ENCODE results near the gene ARHGAP6. TPM values are rescaled to one million over a fixed set of nuclear protein-coding genes. Genes with fewer than 3 reads are reported as not detected.

ARHGAP6 gene
- total RNA-seq, 1 experiment from 2014 or later, result 0.10 TPM

- Histone ChIP-seq H3K27ac (ENCODE audit: low read depth, low read length) (no peak overlapping the region), H3K9me3 (ENCODE audit: control insufficient read depth in 1 of 2, insufficient read depth in 1 of 2, low read depth in 1 of 2, low read length in 2 of 2) (no peaks in the 10 kb centered on the region), H3K79me2 (ENCODE audit: insufficient read depth, low read length) (no peaks in the 10 kb centered on the region), H3K4me2 (ENCODE audit: low read length) (no peak overlapping the region), H3K4me3 (replicated peaks in 1 of 2; ENCODE audit: low read depth in 1 of 2, low read length in 2 of 2) (no peak overlapping the region), H3K4me1 (ENCODE audit: control insufficient read depth in 1 of 2, insufficient read depth in 2 of 2, low read length in 2 of 2) (no peaks in the 10 kb centered on the region), H3K9ac (ENCODE audit: low read length) (no peak overlapping the region), H4K20me1 (ENCODE audit: insufficient read depth) (no peaks in the 10 kb centered on the region), H3K36me3 (ENCODE audit: control insufficient read depth in 1 of 2, insufficient read depth in 2 of 2, low read length in 2 of 2) (no peaks in the 10 kb centered on the region), H3K9me2 (ENCODE audit: insufficient read depth) (no peaks in the 10 kb centered on the region), H3K27me3 (ENCODE audit: insufficient read depth, low read length) (no peaks in the 10 kb centered on the region), H2AFZ (ENCODE audit: low read depth, low read length, poor library complexity, severe bottlenecking) (no peak overlapping the region)
- intact Hi-C loops (cut with micrococcal nuclease), result no loop called here
- ATAC-seq (no peak), DNase-seq (ENCODE audit: low read depth, low spot score) (no peak)
- BruUV-seq (replicated peaks), result no TSS peak
- ChIA-PET POLR2A (no interaction called here), RAD21 (ENCODE audit: low non-redundant PET in 1 of 2, low total read pairs in 2 of 2, uncharacterized antibody in 2 of 2, unreplicated experiment in 2 of 2) (no interaction called here), CTCF (no interaction called here)
- no peak for TF ChIP-seq REST (IDR thresholded peaks at IDR 0.05; ENCODE audit: low read depth)
- TF ChIP-seq EGR1 (IDR thresholded peaks at IDR 0.05; ENCODE audit: low read depth), result no peak
- TF ChIP-seq CEBPB (IDR thresholded peaks at IDR 0.05; ENCODE audit: low read depth), result no peak
- TF ChIP-seq POLR2A (IDR thresholded peaks at IDR 0.05; ENCODE audit: borderline replicate concordance, extremely low read depth, insufficient read depth, insufficient read length), result no peak
- TF ChIP-seq CBX3 (IDR thresholded peaks at IDR 0.05; ENCODE audit: low read depth), result no peak
- TF ChIP-seq SRF (IDR thresholded peaks at IDR 0.05; ENCODE audit: low read depth), result no peak
- TF ChIP-seq RAD21 (IDR thresholded peaks at IDR 0.05; ENCODE audit: low read depth), result no peak
- TF ChIP-seq POLR2AphosphoS5 (IDR thresholded peaks at IDR 0.05; ENCODE audit: low read depth, low read length), result no peak
- TF ChIP-seq CTCF (IDR thresholded peaks at IDR 0.05 in 2 of 3, conservative IDR thresholded peaks at IDR 0.05 in 1 of 3; ENCODE audit: borderline replicate concordance in 1 of 3, insufficient read depth in 1 of 3, low read depth in 2 of 3, low read length in 2 of 3), result no peak
- TF ChIP-seq TCF7L2 (IDR thresholded peaks at IDR 0.05; ENCODE audit: borderline replicate concordance, extremely low read depth, insufficient read depth, insufficient read length), result no peak
- TF ChIP-seq SIN3A (IDR thresholded peaks at IDR 0.05; ENCODE audit: low read depth), result no peak
- TF ChIP-seq ZNF274 (IDR thresholded peaks at IDR 0.05; ENCODE audit: low read depth, low read length), result no peak
- TF ChIP-seq FOSL1 (IDR thresholded peaks at IDR 0.05; ENCODE audit: low read depth), result no peak
- no peak for TF ChIP-seq ZBTB33 (IDR thresholded peaks at IDR 0.05; ENCODE audit: extremely low read depth, insufficient replicate concordance, low read length)
- no peak for TF ChIP-seq ATF3 (IDR thresholded peaks at IDR 0.05)
- TF ChIP-seq SP1 (IDR thresholded peaks at IDR 0.05; ENCODE audit: low read depth), result no peak
- TF ChIP-seq JUND (IDR thresholded peaks at IDR 0.05), result no peak
- TF ChIP-seq ZFX (IDR thresholded peaks at IDR 0.05), result no peak
- no peak for TF ChIP-seq EZH2phosphoT487 (IDR thresholded peaks at IDR 0.05; ENCODE audit: borderline replicate concordance)
Measured at GRCh38 chrX:11187001-11187400, 478.7 kb downstream of the ARHGAP6 start.

Measured in HCT116 (cell line).